ENCODE data around the gene TRIM29. TPM values are rescaled to one million over a fixed set of nuclear protein-coding genes. Genes with fewer than 3 reads are reported as not detected.

The TRIM29 gene, protein sequence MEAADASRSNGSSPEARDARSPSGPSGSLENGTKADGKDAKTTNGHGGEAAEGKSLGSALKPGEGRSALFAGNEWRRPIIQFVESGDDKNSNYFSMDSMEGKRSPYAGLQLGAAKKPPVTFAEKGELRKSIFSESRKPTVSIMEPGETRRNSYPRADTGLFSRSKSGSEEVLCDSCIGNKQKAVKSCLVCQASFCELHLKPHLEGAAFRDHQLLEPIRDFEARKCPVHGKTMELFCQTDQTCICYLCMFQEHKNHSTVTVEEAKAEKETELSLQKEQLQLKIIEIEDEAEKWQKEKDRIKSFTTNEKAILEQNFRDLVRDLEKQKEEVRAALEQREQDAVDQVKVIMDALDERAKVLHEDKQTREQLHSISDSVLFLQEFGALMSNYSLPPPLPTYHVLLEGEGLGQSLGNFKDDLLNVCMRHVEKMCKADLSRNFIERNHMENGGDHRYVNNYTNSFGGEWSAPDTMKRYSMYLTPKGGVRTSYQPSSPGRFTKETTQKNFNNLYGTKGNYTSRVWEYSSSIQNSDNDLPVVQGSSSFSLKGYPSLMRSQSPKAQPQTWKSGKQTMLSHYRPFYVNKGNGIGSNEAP
- total RNA-seq (2022; extraction: Qiagen RNA extraction; ENCODE audit: low read depth), result 5.0 to 6.7 TPM (median 5.6 TPM) in 5 replicates

DNA sequence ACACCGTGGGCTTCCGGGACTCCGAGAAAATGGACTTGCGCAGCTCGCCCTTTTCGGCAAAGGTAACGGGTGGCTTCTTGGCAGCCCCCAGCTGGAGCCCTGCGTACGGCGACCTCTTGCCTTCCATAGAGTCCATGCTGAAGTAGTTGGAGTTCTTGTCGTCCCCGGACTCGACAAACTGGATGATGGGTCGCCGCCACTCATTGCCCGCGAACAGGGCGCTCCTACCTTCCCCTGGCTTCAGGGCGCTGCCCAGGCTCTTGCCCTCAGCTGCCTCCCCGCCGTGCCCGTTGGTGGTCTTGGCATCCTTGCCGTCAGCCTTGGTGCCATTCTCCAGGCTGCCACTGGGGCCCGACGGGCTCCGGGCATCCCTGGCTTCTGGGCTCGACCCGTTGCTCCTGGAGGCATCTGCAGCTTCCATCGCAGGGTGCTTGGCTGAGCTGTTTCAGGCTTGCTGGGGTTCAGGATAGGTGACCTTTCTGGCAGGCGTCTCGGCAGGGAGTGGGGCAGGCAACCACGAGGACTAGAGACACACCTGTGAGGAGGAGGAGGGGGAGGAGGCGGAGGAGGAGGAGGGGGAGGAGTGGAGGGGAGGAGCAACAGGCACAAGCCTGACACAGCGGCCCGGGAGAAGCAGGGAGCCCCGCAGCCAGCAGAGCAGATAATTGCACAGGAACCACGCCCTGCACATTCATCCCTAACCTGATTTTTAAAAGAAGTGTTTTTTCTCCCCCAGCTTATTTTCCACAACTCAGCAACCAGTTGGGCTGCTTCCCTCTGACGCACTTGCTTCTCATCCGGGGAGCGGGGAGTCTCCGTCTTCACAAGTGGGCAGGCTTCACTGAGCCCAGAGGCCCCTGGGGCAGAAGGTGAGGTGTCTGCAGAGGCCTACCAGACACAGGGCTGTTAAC, at the start of gene TRIM29:
Gene TRIM29, minus strand, starts transcription at position 503 of the 911 bp plus-strand sequence. Its CDS starts 82 bp downstream, at position 421.

Other genes starting within 250 kb of the TRIM29 start
- gene OAF, start 72.9 kb upstream of the TRIM29 start, total RNA-seq (2022; extraction: Qiagen RNA extraction; ENCODE audit: low read depth), result 8.6 to 12.3 TPM (median 10.2 TPM) in 5 replicates
- gene POU2F3, start 102.0 kb upstream of the TRIM29 start, total RNA-seq (2022; extraction: Qiagen RNA extraction; ENCODE audit: low read depth), result not detected in 5 replicates
- 5.7 to 7.9 TPM (median 7.6 TPM) in 5 replicates for gene TLCD5, start 187.2 kb upstream of the TRIM29 start, total RNA-seq (2022; extraction: Qiagen RNA extraction; ENCODE audit: low read depth)
- 14.1 to 20.6 TPM (median 19.3 TPM) in 5 replicates for gene ARHGEF12, start 198.3 kb upstream of the TRIM29 start, total RNA-seq (2022; extraction: Qiagen RNA extraction; ENCODE audit: low read depth)